Ectodermal cell (in vitro differentiated cells): ENCODE results near the gene CTSA.

ENCODE experiments used
- H3K27ac ChIP-seq: 2 replicates; pipeline ENCODE4 v1.7.0; 2013; ENCODE audit warnings: mild to moderate bottlenecking, low read depth, low read length; ENCODE audit not compliant: insufficient read depth, poor library complexity, severe bottlenecking
- H3K27me3 ChIP-seq: 2 replicates; pipeline ENCODE4 v1.7.0; 2013; ENCODE audit warnings: mild to moderate bottlenecking, low read length; ENCODE audit not compliant: insufficient read depth, control insufficient read depth, poor library complexity, severe bottlenecking
- H3K36me3 ChIP-seq: one replicate; pipeline ENCODE4 v1.7.0; 2013; ENCODE audit warnings: low read length; ENCODE audit not compliant: control insufficient read depth, insufficient read depth
- H3K4me1 ChIP-seq: one replicate; pipeline ENCODE4 v1.7.0; 2013; ENCODE audit warnings: low read length; ENCODE audit not compliant: control insufficient read depth, insufficient read depth
- H3K4me3 ChIP-seq: 2 replicates; pipeline ENCODE4 v1.7.0; 2013; ENCODE audit warnings: low read depth, low read length, control low read depth; ENCODE audit not compliant: insufficient read depth
- H3K9me3 ChIP-seq: 2 replicates; pipeline ENCODE4 v1.7.0; 2013; ENCODE audit warnings: mild to moderate bottlenecking, low read length, moderate library complexity; ENCODE audit not compliant: control insufficient read depth
- WGBS, 2 experiments: methylation state at CpG; one replicate each; pipeline ENCODE4 v1.1.7; 2013; ENCODE audit warnings: missing lambda C conversion rate in 2 of 2; 5-methylcytosine and 5-hydroxymethylcytosine counted together

The CTSA gene

DNA sequence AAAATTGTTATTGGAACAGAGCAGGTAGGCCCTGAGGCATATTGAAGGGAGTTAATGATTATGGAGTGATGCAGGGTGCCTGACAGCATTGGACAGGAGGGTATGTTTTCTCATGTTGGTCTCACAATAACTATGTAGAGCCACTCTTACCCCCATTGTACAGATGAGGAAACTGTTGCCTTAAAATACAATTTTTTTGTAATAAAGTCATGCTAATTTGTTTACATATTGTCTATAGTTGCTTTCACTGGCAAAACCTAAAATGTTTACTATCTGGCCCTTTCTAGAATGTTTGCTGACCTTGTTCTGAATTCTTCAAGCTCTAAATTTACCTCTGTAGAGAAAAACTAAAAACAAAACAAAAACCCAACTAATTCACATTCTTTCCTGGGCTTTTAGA lies 39.6 kb upstream of the CTSA start:
- Histone ChIP-seq H3K4me1 (no peaks in the 10 kb centered on the region), H3K9me3 (no peaks in the 10 kb centered on the region), H3K36me3 (no peaks in the 10 kb centered on the region), H3K27me3 (no peaks in the 10 kb centered on the region), H3K27ac (no peak overlapping the region), H3K4me3 (no peak overlapping the region)

- 93 to 96% methylated on average over 6 of the region's 6 CpGs for WGBS, 2 experiments
- no peaks in the 10 kb centered on the region for H3K27me3 ChIP-seq
- H3K36me3 ChIP-seq, result no peaks in the 10 kb centered on the region
- no peaks in the 10 kb centered on the region for H3K4me1 ChIP-seq
- H3K4me3 ChIP-seq, result no peak overlapping the region
- H3K9me3 ChIP-seq, result no peaks in the 10 kb centered on the region
- H3K27ac ChIP-seq, result no peak overlapping the region
Measured at GRCh38 chr20:45852326-45852725, 38.8 kb upstream of the CTSA start.

DNA sequence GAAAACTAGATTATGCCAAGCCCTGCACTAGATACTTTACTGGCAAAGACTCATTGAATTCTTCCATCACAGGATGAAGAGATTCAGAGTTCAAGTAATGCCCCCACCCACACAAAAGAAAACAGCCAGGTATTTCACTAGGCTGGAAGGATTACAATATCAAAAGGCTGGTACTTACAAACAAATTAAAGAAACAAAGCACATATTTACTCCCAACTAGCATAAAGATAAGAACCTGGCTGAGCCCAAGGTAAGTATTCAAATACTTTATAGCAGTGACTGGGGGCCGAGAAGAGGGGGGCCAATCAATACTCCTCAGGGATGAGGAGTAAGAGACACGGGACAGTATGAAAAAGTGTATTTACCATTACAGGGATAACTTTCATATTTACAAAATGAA lies 37.7 kb upstream of the CTSA start:
- no peaks in the 10 kb centered on the region for H3K9me3 ChIP-seq
- H3K27me3 ChIP-seq, result no peaks in the 10 kb centered on the region
- H3K27ac ChIP-seq, result no peak overlapping the region
- 57% methylated on average over 1 of the region's 2 CpGs; no CpG with 5 or more reads in 1 of the 2 experiments for WGBS, 2 experiments
- no peak overlapping the region for H3K4me3 ChIP-seq
- no peaks in the 10 kb centered on the region for H3K36me3 ChIP-seq
- H3K4me1 ChIP-seq, result peaks cover 2% of the 10 kb centered on the region

GRCh38 chr20:45857114-45857881 lies 33.8 kb upstream of the CTSA start, which contains the start of the genes ACOT8 and ZSWIM3:
ACOT8 (minus strand) TSS chr20:45857392; CDS start chr20:45857315, 77 bp downstream.
ZSWIM3 (plus strand) TSS chr20:45857614; CDS start chr20:45857826, 212 bp downstream.
- Histone ChIP-seq H3K4me3 (peak within 1 kb of the TSS; percentile 76), H3K36me3 (no peaks in the 10 kb centered on the region), H3K27me3 (no peaks in the 10 kb centered on the region), H3K4me1 (peaks cover 3% of the 10 kb centered on the region), H3K27ac (no peak within 1 kb of the TSS), H3K9me3 (no peaks in the 10 kb centered on the region)
- 1% methylated on average over 36 of the region's 36 CpGs for WGBS, 2 experiments

- Histone ChIP-seq H3K36me3 (no peaks in the 10 kb centered on the region), H3K4me3 (peak overlapping the region; percentile 76), H3K27ac (no peak overlapping the region), H3K4me1 (peaks cover 3% of the 10 kb centered on the region), H3K27me3 (no peaks in the 10 kb centered on the region), H3K9me3 (no peaks in the 10 kb centered on the region)
- 3 to 4% methylated on average over 13 of the region's 13 CpGs for WGBS, 2 experiments
Measured at GRCh38 chr20:45857882-45858216, 33.3 kb upstream of the CTSA start.

- 93 to 95% methylated on average over 5 of the region's 5 CpGs for WGBS, 2 experiments
- Histone ChIP-seq H3K4me3 (no peak overlapping the region), H3K27ac (no peak overlapping the region), H3K36me3 (no peaks in the 10 kb centered on the region), H3K4me1 (peaks cover 3% of the 10 kb centered on the region), H3K27me3 (no peaks in the 10 kb centered on the region), H3K9me3 (no peaks in the 10 kb centered on the region)
Measured at GRCh38 chr20:45859916-45860315, 31.2 kb upstream of the CTSA start.

DNA sequence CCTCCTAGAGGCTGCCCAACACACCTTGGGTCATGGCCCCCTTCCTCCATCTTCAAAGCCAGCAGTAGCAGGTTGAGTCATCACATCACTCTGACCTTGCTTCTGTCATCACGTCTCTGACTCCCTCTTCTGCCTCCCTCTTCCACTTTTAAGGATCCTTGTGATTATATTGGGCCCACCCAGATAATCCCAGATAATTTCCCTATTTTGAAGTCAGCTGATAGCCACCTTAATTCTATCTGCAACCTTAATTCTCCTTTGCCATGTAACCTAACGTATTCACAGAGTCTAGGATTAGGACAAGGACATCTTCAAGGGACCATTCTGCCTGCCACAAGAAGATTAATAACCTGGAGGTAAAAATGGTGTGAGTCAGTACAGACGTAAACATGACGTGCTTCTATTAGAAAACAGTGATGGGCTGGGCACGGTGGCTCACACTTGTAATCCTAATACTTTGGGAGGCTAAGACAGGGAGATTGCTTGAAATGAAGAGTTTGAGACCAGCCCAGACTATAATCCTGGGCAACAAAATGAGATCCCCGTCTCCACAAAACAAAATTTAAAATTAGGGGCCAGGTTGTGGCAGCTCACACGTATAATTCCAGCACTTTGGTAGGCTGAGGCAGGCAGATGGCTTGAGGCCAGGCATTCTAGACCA lies 30.4 kb upstream of the CTSA start:
- Histone ChIP-seq H3K4me1 (peaks cover 3% of the 10 kb centered on the region), H3K27ac (no peak overlapping the region), H3K36me3 (no peaks in the 10 kb centered on the region), H3K4me3 (no peak overlapping the region), H3K27me3 (no peaks in the 10 kb centered on the region), H3K9me3 (no peaks in the 10 kb centered on the region)
- WGBS, 2 experiments, result 87 to 90% methylated on average over 7 of the region's 7 CpGs

DNA sequence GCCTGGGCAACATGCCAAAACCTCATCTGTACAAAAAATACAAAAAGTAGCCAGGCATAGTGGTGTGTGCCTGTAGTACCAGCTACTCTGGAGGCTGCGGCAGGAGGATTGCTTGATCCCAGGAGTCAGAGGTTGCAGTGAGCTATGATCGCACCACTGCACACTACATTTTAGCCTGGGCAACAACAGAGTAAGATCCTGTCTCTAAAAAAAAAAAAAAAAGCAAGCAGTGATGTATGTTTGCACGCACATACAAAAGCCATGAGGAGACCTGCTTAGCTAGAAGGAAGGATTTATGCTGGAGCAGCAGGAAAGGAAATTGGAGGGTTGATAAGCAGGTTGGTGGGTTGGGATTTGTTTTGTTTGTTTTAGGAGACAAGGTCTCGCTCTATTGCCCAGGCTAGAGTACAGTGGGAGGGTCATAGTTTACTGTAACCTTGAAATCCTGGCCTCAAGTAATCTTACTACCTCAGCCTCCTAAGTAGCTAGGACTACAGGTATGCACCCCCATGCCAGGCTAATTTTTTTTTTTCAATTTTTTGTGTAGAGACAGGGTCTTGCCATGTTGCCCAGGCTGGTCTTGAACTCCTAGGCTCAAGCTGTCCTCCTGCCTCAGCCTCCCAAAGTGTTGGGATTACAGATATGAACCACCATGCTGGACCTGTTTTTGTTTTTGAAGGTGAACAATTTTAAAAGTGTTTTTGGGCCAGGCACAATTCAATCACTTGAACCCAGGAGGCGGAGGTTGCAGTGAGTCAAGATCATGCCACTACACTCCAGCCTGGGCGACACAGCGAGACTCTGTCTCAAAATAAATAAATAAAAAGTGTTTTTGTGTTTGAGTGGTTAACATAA lies 29.7 kb upstream of the CTSA start:
- Histone ChIP-seq H3K27ac (no peak overlapping the region), H3K27me3 (no peaks in the 10 kb centered on the region), H3K9me3 (no peaks in the 10 kb centered on the region), H3K4me1 (peaks cover 3% of the 10 kb centered on the region), H3K4me3 (no peak overlapping the region), H3K36me3 (no peaks in the 10 kb centered on the region)
- WGBS, 2 experiments, result 91 to 96% methylated on average over 7 of the region's 7 CpGs

DNA sequence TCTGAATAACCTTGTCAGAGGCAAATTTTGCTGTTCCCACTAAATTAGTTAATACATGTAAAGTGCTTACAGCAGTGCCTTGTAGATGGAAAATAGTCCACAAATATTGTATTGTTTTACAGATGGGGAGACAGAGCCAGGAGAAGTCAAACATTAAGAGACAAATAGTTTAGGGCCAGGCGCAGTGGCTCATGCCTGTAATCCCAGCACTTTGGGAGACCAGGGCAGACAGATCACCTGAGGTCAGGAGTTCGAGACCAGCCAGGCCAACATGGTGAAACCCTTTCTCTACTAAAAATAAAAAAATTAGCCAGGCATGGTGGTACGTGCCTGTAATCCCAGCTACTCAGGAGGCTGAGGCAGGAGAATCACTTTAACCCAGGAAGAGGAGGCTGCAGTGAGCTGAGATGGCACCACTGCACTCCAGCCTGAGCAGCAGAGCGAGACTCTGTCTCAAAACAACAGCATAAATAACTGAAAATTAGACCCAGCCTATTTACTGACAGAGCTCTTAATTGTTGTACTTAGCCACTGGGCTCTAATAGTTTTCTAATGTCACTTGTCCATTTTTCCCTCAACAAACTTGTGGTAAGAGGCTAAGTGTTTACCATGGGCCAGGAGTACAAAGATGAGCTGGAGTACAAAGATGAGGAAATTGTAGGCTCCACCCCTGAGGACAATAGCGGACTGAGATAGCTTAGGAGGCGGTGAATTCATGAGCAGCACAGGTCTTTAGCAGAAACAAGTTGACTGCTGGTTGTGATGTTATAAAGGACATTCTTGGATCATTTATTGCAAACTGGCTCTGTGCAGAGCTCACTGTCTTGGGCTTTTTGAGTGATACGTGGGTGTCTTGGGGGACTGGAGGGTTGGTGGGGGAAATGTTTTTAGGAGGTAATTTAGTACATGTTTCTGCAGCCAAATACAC lies 27.3 kb upstream of the CTSA start:
- WGBS, 2 experiments, result 89 to 91% methylated on average over 7 of the region's 7 CpGs
- H3K9me3 ChIP-seq, result no peaks in the 10 kb centered on the region
- no peak overlapping the region for H3K27ac ChIP-seq
- H3K27me3 ChIP-seq, result no peaks in the 10 kb centered on the region
- no peaks in the 10 kb centered on the region for H3K4me1 ChIP-seq
- no peaks in the 10 kb centered on the region for H3K36me3 ChIP-seq
- no peak overlapping the region for H3K4me3 ChIP-seq
